SKM-1 (cell line): ENCODE data around the gene USF3.
"Not testable (repeated sequence)": the region's sequence is repeated elsewhere in the genome, so short reads cannot be mapped to it uniquely, and the experiment has no call there.

ENCODE experiments used
- DNase-seq: peaks from one replicate; lab custom pipeline; 2025; ENCODE audit not compliant: unreplicated experiment; lab: John Stamatoyannopoulos, UW

The USF3 gene

DNA sequence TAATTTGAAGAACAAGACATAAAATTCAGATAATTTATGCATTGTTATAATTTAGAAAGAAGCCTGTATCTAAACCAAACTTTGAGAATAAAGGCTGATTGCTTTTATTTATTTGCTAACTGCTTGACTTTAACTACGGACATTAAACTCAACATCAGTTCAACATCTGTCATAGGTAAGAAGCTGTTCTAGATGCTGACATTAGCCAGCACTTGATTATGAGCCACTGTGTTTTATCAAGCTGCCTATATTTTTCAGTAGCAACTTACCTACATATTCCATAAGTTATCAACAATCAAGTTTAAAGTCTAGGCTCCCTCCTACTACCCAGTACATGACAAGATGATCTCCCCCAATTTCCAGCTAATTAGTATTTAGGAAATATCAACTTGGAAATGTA, 42.1 kb downstream of the USF3 start:
- DNase-seq, result no peak

- DNase-seq, result no peak
Observed at GRCh38 chr3:113649174-113649845, 47.1 kb downstream of the USF3 start.

DNA sequence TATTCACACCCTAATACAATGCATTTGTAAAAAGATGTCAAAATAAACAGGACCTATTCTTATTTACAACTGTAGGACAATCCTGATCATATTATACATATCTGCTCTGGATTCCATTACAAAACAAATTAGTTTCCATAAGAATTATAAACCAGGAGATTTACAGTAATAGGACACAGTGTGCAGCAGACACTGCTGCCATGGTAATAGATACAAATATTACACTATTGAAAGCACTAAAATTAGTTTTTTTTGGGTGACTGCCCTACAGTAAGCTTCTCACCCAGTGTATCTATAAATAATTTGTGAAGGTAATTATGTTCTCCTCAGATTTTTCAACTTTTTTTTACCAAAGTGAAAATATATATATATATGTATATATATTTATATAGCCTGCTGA, 47.9 kb downstream of the USF3 start:
- DNase-seq, result no peak

DNA sequence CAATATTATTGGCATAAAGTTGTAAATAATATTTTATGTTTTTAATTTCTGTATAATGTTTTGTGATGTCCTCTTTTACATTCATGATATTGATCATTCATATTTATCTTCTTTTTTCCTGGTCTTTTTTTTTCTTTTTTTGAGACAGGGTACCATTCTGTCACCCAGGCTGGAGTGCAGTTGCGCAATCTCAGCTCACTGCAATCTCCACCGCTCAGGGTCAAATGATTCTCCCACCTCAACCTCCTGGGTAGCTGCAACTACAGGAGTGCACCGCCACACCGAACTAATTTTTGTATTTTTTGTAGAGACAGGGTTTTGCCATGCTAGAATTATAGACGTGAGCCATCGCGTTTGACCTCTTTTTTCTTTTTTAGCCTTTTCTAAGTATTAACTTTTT, 52.9 kb downstream of the USF3 start:
- DNase-seq, result no peak

DNA sequence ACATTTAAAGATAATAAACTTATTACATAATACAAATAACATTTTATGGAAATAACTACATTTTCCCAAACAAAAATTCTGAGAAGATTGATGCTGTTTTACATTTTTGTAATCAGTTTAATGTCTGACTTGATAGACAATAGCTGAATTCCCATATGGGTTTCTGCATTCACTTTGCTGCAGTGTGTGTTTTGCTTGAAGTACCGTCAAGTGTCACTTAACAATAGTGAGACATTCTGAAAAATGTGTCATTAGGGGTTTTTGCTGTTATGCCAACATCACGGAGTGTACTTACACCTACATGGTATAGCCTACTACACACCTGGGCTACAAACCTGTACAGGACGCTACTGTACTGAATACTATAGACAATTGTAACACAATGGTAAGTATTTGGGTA, 57.5 kb downstream of the USF3 start:
- DNase-seq, result no peak

DNA sequence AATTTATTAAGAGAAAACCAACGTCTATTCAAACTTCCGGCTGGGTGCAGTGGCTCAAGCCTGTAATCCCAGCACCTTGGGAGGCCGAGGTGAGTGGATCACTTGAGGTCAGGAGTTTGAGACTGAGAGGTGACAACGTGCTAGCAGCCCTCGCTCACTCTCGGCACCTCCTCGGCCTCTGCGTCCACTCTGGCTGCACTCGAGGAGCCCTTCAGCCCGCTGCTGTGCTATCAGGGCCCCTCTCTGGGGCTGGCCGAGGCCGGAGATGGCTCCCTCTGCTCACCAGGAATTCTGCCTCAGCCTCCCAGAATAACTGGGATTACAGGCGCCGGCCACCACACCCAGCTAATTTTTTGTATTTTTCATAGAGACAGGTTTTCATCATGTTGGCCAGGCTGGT, 58.7 kb downstream of the USF3 start:
- DNase-seq, result no peak

DNA sequence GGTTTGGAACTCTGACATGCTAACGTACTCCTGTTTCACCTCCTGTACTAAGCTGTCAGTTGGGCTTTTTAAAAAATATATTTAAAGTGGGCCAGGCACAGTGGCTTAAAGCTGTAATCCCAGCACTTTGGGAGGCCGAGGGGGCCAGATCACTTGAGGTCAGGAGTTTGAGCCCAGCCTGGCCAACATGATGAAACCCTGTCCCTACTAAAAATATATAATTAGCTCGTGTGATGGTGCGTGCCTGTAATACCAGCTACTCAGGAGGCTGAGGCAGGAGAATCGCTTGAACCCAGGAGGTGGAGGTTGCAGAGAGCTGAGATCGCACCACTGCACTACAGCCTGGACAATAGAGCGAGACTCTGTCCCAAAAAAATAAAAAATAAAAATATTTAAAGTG, 60.4 kb downstream of the USF3 start:
- not testable (repeated sequence) for DNase-seq

DNA sequence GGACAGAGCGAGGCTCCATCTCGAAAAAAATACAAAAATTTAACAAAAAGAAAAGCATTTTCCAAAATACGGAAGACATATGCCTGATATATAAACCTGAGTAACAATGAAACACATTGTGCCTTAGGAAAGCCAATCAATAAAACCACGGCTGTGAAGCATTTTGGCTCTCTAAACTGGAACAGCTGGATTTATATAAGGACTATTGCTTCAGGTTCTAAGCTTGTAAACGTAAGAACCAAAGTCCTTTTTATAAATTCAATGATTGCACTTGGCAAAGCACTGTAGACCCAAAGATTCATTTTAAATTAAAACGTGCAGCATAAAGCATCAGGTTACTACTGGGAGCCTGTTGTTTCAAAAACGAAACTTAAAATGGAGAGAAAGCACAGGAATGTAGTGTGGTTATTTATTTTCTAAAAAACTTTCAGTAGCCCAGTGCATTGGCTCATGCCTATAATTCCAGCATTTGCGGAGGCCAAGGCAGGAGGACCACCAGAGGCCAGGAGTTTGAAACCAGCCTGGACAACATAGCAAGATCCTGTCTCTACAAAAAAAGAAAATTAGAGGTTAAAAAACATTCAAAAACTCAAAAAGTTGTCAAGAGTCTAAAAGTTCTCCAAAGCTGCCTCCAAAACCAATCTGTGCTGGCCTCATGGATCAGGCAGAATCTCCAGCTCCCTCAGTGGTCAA, 61.5 kb downstream of the USF3 start:
- DNase-seq, result no peak

DNA sequence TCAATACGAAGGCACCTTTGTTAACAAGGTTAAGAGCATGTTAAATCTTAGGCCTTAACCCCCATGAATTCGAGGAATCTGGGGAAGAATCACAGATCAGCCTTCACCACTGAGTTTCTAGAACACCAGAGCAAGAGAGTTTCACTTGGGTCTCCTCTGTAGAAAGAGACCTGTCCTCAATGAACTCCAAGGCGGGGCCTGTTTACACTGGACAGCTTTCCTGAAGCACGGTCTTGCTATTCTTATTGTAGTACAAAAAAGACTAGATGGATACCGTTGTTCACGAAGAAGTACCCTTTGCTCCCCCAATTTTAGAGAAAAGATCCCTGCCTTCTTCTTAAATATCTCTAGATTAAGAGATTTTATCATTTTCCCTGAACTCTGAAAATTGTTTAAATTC, 64.9 kb downstream of the USF3 start:
- DNase-seq, result no peak

GRCh38 chr3:113630956-113631542, 65.4 kb downstream of the USF3 start:
- DNase-seq, result peak; percentile 76

DNA sequence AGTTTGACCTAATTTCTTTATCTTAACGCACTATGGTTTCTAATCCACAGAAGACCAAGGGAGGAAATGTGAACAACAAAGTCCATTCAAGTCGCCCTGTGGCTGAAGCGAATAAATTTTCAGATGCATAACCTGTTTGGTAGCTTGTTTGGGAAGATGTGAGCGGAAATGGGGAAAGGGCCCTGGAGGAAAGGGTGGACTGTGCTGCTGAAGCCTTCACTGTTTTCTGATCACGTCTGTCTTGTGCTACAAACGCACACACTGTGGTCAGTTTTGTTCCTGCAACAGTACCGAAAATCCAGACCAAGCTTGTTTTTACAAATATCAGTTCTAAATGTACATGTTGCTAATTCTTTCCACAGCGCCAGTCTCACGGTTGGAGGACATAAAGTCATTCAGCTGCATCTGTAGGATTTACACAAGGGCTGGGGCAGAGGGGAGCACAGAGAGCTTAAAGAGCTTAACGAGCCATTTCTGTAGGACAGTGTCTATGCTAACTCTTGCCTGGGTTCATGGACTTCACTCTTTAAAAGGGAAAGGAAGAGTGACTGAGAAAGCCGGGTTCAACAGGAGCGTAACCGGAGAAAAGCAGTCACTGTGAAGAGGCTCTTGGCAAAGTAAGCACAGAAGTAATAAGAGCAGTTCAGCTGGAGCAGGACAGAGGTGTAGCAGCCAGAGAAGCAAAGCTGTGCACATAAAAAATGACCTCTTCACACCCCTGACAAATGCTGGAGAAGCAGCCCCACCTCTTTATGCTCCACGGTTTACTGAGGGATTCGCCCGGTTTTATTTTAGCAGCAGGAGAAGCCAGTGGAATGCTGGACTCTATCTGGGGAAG, 66.6 kb downstream of the USF3 start:
- DNase-seq, result no peak

GRCh38 chr3:113628788-113629187, 67.7 kb downstream of the USF3 start:
- no peak for DNase-seq

DNA sequence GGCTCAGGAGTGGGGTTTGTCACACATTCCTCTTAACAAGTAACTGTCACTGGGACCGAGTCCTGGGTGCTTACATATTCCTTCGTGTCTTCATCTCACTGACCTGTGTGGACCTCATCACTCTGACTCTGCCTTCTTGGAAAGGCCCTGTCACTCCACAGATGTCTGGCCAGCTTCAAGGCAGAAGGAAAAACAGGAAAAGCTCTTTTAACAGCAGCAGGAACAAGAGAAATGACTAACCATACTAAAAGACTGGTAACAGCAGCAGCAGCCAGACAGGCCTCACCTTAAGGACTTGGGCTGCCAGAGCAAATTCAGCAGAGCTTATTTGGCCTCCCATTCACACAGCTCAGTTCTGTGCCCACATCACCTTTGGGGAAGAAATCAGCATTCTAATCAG, 68.1 kb downstream of the USF3 start:
- no peak for DNase-seq

DNA sequence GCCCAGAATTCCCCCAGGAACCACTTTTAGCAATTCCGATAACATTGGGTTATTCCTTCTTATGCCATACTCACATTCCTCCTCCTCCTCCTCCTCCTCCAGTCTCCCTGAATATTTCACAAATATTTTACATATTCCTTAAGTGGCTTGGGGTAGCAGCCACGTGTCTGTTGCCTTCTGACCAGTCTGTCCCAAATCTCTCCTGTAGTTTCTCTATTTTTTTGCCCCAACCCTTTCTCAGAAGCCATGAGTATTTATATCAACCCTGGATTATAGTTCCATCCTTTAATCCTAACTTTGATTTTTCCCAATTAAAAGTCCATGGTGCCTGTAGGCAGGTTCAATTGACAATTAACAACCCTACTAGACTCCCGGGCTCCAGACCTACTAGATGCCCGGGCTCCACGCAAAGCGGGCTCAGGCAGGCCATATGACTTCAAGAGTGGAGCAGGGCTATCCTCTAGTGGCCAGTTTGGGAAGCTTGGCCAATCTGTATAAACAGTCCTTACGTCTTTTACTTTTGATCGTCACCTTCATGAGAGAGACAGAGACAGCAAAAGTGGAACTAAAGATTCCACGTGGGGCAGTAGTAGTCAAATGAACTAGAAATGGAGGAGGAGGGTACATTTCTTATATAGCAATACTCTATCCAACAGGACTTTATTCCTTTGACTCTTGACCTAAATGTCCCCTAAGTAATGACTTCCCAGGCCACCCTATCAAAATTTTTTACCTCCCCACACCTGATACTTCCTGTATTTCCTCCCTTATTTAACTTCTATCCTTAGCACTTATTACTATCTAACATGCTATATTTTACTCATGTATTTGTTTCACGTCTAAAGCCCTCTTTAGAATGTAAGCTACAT, 69.7 kb downstream of the USF3 start:
- peak; percentile 58 for DNase-seq

- DNase-seq, result peak; percentile 11
Observed at GRCh38 chr3:113625834-113626233, 70.6 kb downstream of the USF3 start.

GRCh38 chr3:113623811-113624210, 72.6 kb downstream of the USF3 start:
- DNase-seq, result no peak

DNA sequence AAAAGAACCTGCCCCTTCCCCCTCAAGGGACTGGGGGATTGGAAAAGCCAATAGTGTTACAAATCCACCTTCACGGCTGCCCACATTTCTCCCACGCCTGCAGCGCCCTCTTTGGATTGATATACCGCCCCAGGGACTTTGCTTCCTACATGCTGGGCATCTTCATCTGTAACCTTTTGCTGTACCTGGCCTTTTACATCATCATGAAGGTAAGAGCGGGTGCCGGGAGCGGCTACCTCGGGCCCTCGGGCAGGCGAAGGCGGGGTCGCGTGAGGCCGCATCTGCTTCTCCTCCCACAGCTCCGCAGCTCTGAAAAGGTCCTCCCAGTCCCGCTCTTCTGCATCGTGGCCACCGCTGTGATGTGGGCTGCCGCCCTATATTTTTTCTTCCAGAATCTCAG, 73.1 kb downstream of the USF3 start:
- no peak for DNase-seq

- peak; percentile 54 for DNase-seq
Observed at GRCh38 chr3:113620091-113620490, 76.4 kb downstream of the USF3 start.

DNA sequence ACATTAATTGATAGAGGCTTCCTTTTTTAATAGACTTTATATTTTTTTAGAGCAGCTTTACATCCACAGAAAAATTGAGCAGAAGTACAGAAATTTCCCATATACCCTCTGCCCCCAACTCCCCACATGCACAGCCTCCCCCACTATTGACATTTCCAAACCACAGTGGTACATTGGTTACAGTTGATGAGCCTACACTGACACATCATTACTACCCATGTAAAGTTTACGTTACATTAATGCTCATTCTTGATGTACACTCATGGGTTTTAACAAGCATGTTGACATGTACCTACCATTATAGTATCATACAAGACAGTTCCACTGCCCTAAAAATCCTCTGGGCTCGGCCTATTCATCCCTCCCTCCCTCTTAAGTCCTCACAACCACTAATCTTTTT, 78.7 kb downstream of the USF3 start:
- no peak for DNase-seq

- no peak for DNase-seq
Observed at GRCh38 chr3:113615976-113616375, 80.5 kb downstream of the USF3 start.

- DNase-seq, result no peak
Observed at GRCh38 chr3:113614402-113614801, 82.0 kb downstream of the USF3 start.
